GM21786 (cell line): ENCODE measurements around the gene KCNF1.

Source experiments
- ATAC-seq: cut with Tn5 transposase; IDR thresholded peaks from one replicate; pipeline ENCODE4 v1.9.1; 2021; ENCODE audit not compliant: unreplicated experiment

Gene KCNF1

GRCh38 chr2:10911291-10912075, at the start of gene KCNF1:
KCNF1 (plus strand) TSS chr2:10911934; CDS start chr2:10912427, 493 bp downstream.
- ATAC-seq = no peak

GRCh38 chr2:10862330-10862729, 49.4 kb upstream of the KCNF1 start:
- no peak for ATAC-seq

- ATAC-seq = no peak
Observed at GRCh38 chr2:10863047-10863446, 48.7 kb upstream of the KCNF1 start.

GRCh38 chr2:10863837-10864236, 47.9 kb upstream of the KCNF1 start:
- peak; percentile 43 for ATAC-seq

GRCh38 chr2:10864251-10864650, 47.5 kb upstream of the KCNF1 start:
- no peak for ATAC-seq

- ATAC-seq = peak; percentile 88
Observed at GRCh38 chr2:10864861-10865636, 46.7 kb upstream of the KCNF1 start.

GRCh38 chr2:10865841-10866240, 45.9 kb upstream of the KCNF1 start:
- ATAC-seq = no peak

GRCh38 chr2:10867692-10868420, 43.9 kb upstream of the KCNF1 start:
- ATAC-seq = no peak

- no peak for ATAC-seq
Observed at GRCh38 chr2:10868465-10869314, 43.0 kb upstream of the KCNF1 start.

GRCh38 chr2:10871978-10872377, 39.8 kb upstream of the KCNF1 start:
- no peak for ATAC-seq

GRCh38 chr2:10873171-10873570, 38.6 kb upstream of the KCNF1 start:
- ATAC-seq = no peak

GRCh38 chr2:10873790-10874437, 37.8 kb upstream of the KCNF1 start:
- no peak for ATAC-seq

GRCh38 chr2:10875126-10875525, 36.6 kb upstream of the KCNF1 start:
- ATAC-seq = no peak

GRCh38 chr2:10876394-10876793, 35.3 kb upstream of the KCNF1 start:
- ATAC-seq = no peak

- ATAC-seq = no peak
Observed at GRCh38 chr2:10876963-10877362, 34.8 kb upstream of the KCNF1 start.

GRCh38 chr2:10877651-10878111, 34.1 kb upstream of the KCNF1 start:
- no peak for ATAC-seq

GRCh38 chr2:10878268-10878915, 33.3 kb upstream of the KCNF1 start:
- ATAC-seq = no peak

GRCh38 chr2:10879159-10879558, 32.6 kb upstream of the KCNF1 start:
- ATAC-seq = no peak
